Ovary (tissue), 9 donors: ENCODE measurements around the gene CRYBA1. TPM values are rescaled to one million over a fixed set of nuclear protein-coding genes. Genes with fewer than 3 reads are reported as not detected.

Experiments used
- DNase-seq, 5 donors: peaks; one replicate each; pipeline ENCODE4 v3.0.0-alpha.2; 2019 to 2020
- H3K27ac ChIP-seq, 2 donors: fragments of 200-600 bp; one replicate each; pipeline versions ENCODE4 v1.5.1 to v1.8.0; 2019 to 2022
- H3K27me3 ChIP-seq: fragments of 200-600 bp; one replicate; pipeline ENCODE4 v1.8.0; 2022
- H3K36me3 ChIP-seq: fragments of 200-600 bp; sonication (generic); one replicate; pipeline ENCODE4 v1.5.1; 2019
- H3K4me1 ChIP-seq: one replicate; pipeline ENCODE4 v1.8.1; 2013; ENCODE audit warnings: mild to moderate bottlenecking, moderate library complexity; ENCODE audit not compliant: insufficient read depth
- H3K4me3 ChIP-seq: fragments of 200-600 bp; sonication (generic); one replicate; pipeline ENCODE4 v1.5.1; 2017
- H3K9me3 ChIP-seq, 2 donors: fragments of 200-600 bp in 1 of 2; sonication (generic) in 1 of 2; one replicate each; pipeline versions ENCODE4 v1.5.1 to v1.8.1; 2013 to 2019; ENCODE audit warnings: mild to moderate bottlenecking in 1 of 2, moderate library complexity in 1 of 2
- EP300 ChIP-seq: sonication (generic); formaldehyde crosslinking; IDR thresholded peaks from one replicate; pipeline ENCODE4 v1.6.1; 2017; ENCODE audit warnings: antibody characterized with exemption
- POLR2A ChIP-seq: fragments of 450-650 bp; IDR thresholded peaks from one replicate; pipeline ENCODE4 v1.6.1; 2017; ENCODE audit warnings: antibody characterized with exemption, mild to moderate bottlenecking, moderate library complexity
- WGBS, 3 donors: extraction: QIAGEN DNeasy Blood & Tissue Kit in 1 of 3; methylation state at CpG; one replicate each; pipeline versions ENCODE4 v1.1.5 to v1.1.7; 2013 to 2017; 5-methylcytosine and 5-hydroxymethylcytosine counted together
- intact Hi-C, 4 donors: fragments of 100-400 bp; cut with DNase I; formaldehyde crosslinking; loops; one replicate each; pipeline versions ENCODE4 v1.11.0 to v1.15.1; 2022 to 2023
- polyA plus RNA-seq, 2 donors: library from polyadenylated mRNA; stranded (reverse); fragments of 200-250 nt in 1 of 2; fragments of 350-450 nt in 1 of 2; fragmentation: Illumina TruSeq in 1 of 2; extraction: RNeasy Lipid Tissue Mini Kit (QIAGEN cat#74804) in 1 of 2; gene quantifications; one replicate each; pipeline ENCODE4 v1.2.3, GENCODE V29; 2013 to 2014
- total RNA-seq, 7 donors: library from RNA; depleted of rRNA in 2 of 7; stranded (reverse); fragments of >200 nt in 2 of 7; fragmentation: NEBNext Ultra II Directional in 3 of 7; extraction: Animal tissue kit (Norgen Biotek cat#: 25700) in 3 of 7; gene quantifications; one replicate each; pipeline versions ENCODE4 v1.1.0 to v1.2.4, GENCODE V29; 2016 to 2023
- TF ChIP-seq, protein P1 (sequence below), 3 donors: fragments of 450-650 bp in 2 of 3; fragments of 200-600 bp in 1 of 3; IDR thresholded peaks; one replicate each; pipeline versions ENCODE4 v1.5.1 to v1.8.0; 2016 to 2022; ENCODE audit warnings: antibody characterized with exemption in 3 of 3, mild to moderate bottlenecking in 1 of 3
- donor health status: DM: no; HTN: no; CAD: no; lungs with moderate emphysema.
- donor health status: DM: no; HTN: no; CAD: no.
- donor health status: Bipolar disorder and iron deficiency.
- donor health status: DM: yes; HTN: yes; CAD: no.
- donor health status: DM: no; HTN: no; CAD: no.
- donor health status: DM: yes; HTN: yes; CAD: no.

The CRYBA1 gene
- total and polyA plus RNA-seq, 9 donors = not detected

DNA sequence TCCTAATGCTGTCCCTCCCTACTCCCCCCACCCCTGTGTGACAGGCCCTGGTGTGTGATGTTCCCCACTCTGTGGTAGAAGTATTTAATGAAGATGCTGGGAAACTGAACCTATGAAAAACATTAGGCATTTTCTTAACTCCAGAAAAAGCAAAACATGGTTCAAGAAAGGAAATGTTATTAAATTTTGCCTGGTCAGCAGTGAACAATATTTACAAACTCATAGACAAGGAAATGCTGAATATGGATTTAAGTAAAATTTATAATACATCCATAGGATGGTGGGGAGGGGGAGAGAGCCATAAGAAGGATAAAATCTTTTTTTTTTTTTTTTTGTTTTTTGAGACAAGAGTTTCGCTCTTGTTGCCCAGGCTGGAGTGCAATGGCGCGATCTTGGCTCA is 10.8 kb upstream of the CRYBA1 start:
- Histone ChIP-seq H3K9me3 (no peaks in the 10 kb centered on the region), H3K4me3 (no peak overlapping the region), H3K27ac (no peak overlapping the region), H3K4me1 (no peaks in the 10 kb centered on the region), H3K27me3 (no peaks in the 10 kb centered on the region), H3K36me3 (no peaks in the 10 kb centered on the region)
- intact Hi-C loops = no loop called here
- no peak for TF ChIP-seq EP300
- no peak for TF ChIP-seq POLR2A
- TF ChIP-seq, protein P1, sequence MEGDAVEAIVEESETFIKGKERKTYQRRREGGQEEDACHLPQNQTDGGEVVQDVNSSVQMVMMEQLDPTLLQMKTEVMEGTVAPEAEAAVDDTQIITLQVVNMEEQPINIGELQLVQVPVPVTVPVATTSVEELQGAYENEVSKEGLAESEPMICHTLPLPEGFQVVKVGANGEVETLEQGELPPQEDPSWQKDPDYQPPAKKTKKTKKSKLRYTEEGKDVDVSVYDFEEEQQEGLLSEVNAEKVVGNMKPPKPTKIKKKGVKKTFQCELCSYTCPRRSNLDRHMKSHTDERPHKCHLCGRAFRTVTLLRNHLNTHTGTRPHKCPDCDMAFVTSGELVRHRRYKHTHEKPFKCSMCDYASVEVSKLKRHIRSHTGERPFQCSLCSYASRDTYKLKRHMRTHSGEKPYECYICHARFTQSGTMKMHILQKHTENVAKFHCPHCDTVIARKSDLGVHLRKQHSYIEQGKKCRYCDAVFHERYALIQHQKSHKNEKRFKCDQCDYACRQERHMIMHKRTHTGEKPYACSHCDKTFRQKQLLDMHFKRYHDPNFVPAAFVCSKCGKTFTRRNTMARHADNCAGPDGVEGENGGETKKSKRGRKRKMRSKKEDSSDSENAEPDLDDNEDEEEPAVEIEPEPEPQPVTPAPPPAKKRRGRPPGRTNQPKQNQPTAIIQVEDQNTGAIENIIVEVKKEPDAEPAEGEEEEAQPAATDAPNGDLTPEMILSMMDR (IDR thresholded peaks at IDR 0.05) = no peak
- 95 to 100% (median 95%) methylated on average over 3 of the region's 3 CpGs for WGBS, 3 donors
- no peak for DNase-seq

DNA sequence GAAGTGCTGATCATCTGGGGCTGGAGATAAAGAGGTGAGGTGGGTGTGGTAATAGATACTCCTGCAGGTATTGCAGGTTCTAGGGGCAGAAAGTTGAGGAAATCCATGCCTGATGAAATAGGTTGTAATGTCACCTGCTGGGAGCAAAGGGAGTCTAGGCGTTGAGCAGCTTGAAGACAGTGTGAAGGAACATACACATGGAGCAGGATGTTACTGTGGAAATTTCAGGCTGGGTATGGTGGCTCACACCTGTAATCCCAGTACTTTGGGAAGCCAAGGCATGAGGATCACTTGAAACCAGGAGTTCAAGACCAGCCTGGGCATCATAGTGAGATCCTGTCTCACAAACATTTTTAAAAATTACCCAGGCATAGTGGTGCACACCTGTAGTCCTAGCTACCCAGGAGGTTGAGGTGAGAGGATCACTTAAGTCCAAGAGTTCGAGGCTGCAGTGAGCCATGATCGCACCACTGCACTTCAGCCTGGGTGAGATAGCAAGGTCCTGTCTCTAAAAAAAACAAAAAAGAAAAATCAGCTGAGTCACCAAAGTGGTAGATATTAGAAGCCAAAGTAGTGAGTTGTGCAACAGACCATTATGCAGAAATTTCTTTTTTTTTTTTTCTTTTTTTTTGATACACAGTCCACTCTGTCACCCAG is 9.1 kb upstream of the CRYBA1 start:
- 80 to 88% (median 85%) methylated on average over 3 of the region's 3 CpGs for WGBS, 3 donors

DNA sequence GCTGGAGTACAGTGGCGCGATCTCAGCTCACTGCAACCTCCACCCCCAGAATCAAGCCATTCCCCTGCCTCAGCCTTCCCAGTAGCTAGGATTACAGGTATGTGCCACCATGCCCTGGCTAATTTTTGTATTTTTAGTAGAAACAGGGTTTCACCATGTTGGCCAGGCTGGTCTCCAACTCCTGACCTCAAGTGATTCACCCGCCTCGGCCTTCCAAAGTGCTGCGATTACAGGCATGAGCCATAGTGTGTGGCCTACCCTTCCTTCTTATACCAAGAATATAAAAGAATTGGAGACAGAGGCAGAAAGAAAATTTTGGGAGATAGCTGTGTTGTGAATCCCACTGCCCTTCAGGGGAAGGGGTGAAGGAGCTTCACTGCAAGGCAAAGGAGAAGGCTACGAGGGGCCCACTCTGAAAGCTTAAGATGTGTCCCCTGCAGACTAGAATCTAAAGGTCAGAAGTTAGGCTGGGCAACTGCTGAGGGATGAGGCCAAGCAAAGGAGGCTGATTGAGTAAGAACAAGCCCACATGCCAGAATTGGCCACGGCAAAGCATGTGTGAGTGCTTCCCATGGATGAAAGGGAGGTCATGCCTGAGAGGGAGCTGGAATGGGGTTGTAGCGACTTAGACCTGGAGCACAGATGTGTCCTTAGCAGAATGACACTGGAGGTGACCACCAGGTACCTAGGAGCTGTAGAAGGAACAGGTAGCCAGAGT is 8.4 kb upstream of the CRYBA1 start:
- 81 to 89% (median 86%) methylated on average over 8 of the region's 8 CpGs for WGBS, 3 donors

More for the DNA sequence above, 9.1 kb upstream of the CRYBA1 start:
- Histone ChIP-seq H3K4me3 (no peak overlapping the region), H3K4me1 (no peaks in the 10 kb centered on the region), H3K27ac (no peak overlapping the region), H3K36me3 (no peaks in the 10 kb centered on the region), H3K27me3 (no peaks in the 10 kb centered on the region), H3K9me3 (no peaks in the 10 kb centered on the region)
- no peak for DNase-seq
- TF ChIP-seq POLR2A = no peak
- TF ChIP-seq EP300 = no peak
- TF ChIP-seq, protein P1 (IDR thresholded peaks at IDR 0.05) = no peak
- intact Hi-C loops = no loop called here

DNA sequence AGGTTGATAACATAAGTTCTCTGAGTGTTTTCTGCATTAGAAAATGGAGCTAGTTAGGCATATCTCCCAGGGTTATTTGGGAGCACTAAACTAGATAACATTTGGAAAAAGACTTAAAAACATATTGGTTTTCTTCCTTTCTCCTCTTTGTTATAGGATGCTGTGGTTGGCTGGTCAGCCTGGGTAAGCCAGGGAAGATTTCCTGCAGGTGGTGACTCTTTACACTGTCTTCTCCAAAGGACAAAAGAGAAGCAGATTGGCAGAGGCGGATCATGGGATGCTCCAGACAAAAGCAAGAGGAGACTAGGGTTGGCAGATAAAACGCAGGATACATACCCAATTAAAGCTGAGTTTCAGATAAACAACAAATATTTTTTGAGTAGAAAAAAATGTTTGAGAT is 6.2 kb upstream of the CRYBA1 start:
- Histone ChIP-seq H3K4me3 (no peak overlapping the region), H3K9me3 (no peaks in the 10 kb centered on the region), H3K4me1 (peaks cover 1% of the 10 kb centered on the region), H3K36me3 (no peaks in the 10 kb centered on the region), H3K27ac (no peak overlapping the region), H3K27me3 (no peaks in the 10 kb centered on the region)
- DNase-seq = no peak
- intact Hi-C loops = no loop called here
- 62 to 68% (median 67%) methylated on average over 2 of the region's 2 CpGs for WGBS, 3 donors
- TF ChIP-seq EP300 (no peak), POLR2A (no peak)
- TF ChIP-seq, protein P1 (IDR thresholded peaks at IDR 0.05) = no peak

More for the DNA sequence above, 8.4 kb upstream of the CRYBA1 start:
- H3K4me1 ChIP-seq = no peaks in the 10 kb centered on the region
- H3K4me3 ChIP-seq = no peak overlapping the region
- DNase-seq = no peak
- H3K27me3 ChIP-seq = no peaks in the 10 kb centered on the region
- H3K9me3 ChIP-seq = no peaks in the 10 kb centered on the region
- no peak overlapping the region for H3K27ac ChIP-seq
- no peak for TF ChIP-seq EP300
- TF ChIP-seq, protein P1 (IDR thresholded peaks at IDR 0.05) = no peak
- no peak for TF ChIP-seq POLR2A
- intact Hi-C loops = no loop called here
- no peaks in the 10 kb centered on the region for H3K36me3 ChIP-seq
